Measurements from ENCODE around the gene UNC5C.

UNC5C gene

GRCh38 chr4:95546221-95546620 is 2.6 kb downstream of the UNC5C start:
- DNase-seq, result no peak

- no peak for DNase-seq
Observed at GRCh38 chr4:95545546-95545945, 3.2 kb downstream of the UNC5C start.

- no peak for DNase-seq
Observed at GRCh38 chr4:95544113-95545103, 4.4 kb downstream of the UNC5C start.

- DNase-seq, result no peak
Observed at GRCh38 chr4:95541889-95542607, 6.7 kb downstream of the UNC5C start.

- DNase-seq, result no peak
Observed at GRCh38 chr4:95541094-95541493, 7.7 kb downstream of the UNC5C start.

- no peak for DNase-seq
Observed at GRCh38 chr4:95540227-95540626, 8.5 kb downstream of the UNC5C start.

- no peak for DNase-seq
Observed at GRCh38 chr4:95539106-95539505, 9.7 kb downstream of the UNC5C start.

GRCh38 chr4:95537863-95538488 is 10.8 kb downstream of the UNC5C start:
- DNase-seq, result no peak

GRCh38 chr4:95537191-95537590 is 11.6 kb downstream of the UNC5C start:
- no peak for DNase-seq

- no peak for DNase-seq
Observed at GRCh38 chr4:95536650-95537049, 12.1 kb downstream of the UNC5C start.

- no peak for DNase-seq
Observed at GRCh38 chr4:95535180-95535579, 13.6 kb downstream of the UNC5C start.

GRCh38 chr4:95534032-95534431 is 14.7 kb downstream of the UNC5C start:
- DNase-seq, result no peak

GRCh38 chr4:95533254-95533653 is 15.5 kb downstream of the UNC5C start:
- no peak for DNase-seq

GRCh38 chr4:95532305-95532704 is 16.5 kb downstream of the UNC5C start:
- DNase-seq, result no peak

- no peak for DNase-seq
Observed at GRCh38 chr4:95531141-95531540, 17.6 kb downstream of the UNC5C start.

- DNase-seq, result no peak
Observed at GRCh38 chr4:95529946-95530345, 18.8 kb downstream of the UNC5C start.

GRCh38 chr4:95528388-95528948 is 20.3 kb downstream of the UNC5C start:
- DNase-seq, result no peak

GRCh38 chr4:95526075-95526474 is 22.7 kb downstream of the UNC5C start:
- no peak for DNase-seq

GRCh38 chr4:95524729-95525128 is 24.0 kb downstream of the UNC5C start:
- no peak for DNase-seq

GRCh38 chr4:95524184-95524583 is 24.6 kb downstream of the UNC5C start:
- DNase-seq, result no peak

GRCh38 chr4:95522682-95523530 is 25.9 kb downstream of the UNC5C start:
- DNase-seq, result no peak
